ENCODE results near the gene KLHDC1. TPM values are rescaled to one million over a fixed set of nuclear protein-coding genes. Genes with fewer than 3 reads are reported as not detected.
"Not testable (repeated sequence)": the region's sequence is repeated elsewhere in the genome, so short reads cannot be mapped to it uniquely, and the experiment has no call there.

The KLHDC1 gene
- total and polyA plus RNA-seq, 4 donors: 0.36 to 4.1 (median 2.5) TPM

GRCh38 chr14:49691031-49691430 is 1.9 kb upstream of the KLHDC1 start:
- peaks cover 0 to 22% (median 10%) of the 10 kb centered on the region in 4 donors for H3K4me1 ChIP-seq (ENCODE audit: control insufficient read depth in 4 of 4, insufficient read depth in 4 of 4, low read length in 3 of 4)
- H3K27me3 ChIP-seq (ENCODE audit: control insufficient read depth in 4 of 4, insufficient read depth in 4 of 4, low read length in 3 of 4): no peaks in the 10 kb centered on the region
- H3K36me3 ChIP-seq (ENCODE audit: control insufficient read depth in 4 of 4, insufficient read depth in 3 of 4, low read depth in 1 of 4, low read length in 3 of 4): no peaks in the 10 kb centered on the region
- H3K9ac ChIP-seq (ENCODE audit: low read depth in 1 of 2, low read length in 2 of 2): no peak overlapping the region
- no peak overlapping the region for H3K27ac ChIP-seq (ENCODE audit: low read depth in 1 of 2, low read length in 2 of 2)
- 75% methylated on average over 4 of the region's 4 CpGs for WGBS
- no peak for DNase-seq (ENCODE audit: low spot score)
- no peaks in the 10 kb centered on the region for H3K9me3 ChIP-seq (ENCODE audit: control insufficient read depth in 4 of 4, low read length in 3 of 4)
- TF ChIP-seq JUND (IDR thresholded peaks at IDR 0.05): no peak
- TF ChIP-seq EGR1 (IDR thresholded peaks at IDR 0.05; ENCODE audit: low read depth in 2 of 2): no peak
- TF ChIP-seq GABPA (IDR thresholded peaks at IDR 0.05 in 1 of 2, conservative IDR thresholded peaks at IDR 0.05 in 1 of 2): no peak
- no peak for TF ChIP-seq HNF4A (conservative IDR thresholded peaks at IDR 0.05)
- no peak for TF ChIP-seq RAD21 (IDR thresholded peaks at IDR 0.05)
- no peak for TF ChIP-seq YY1 (IDR thresholded peaks at IDR 0.05)
- no peak for TF ChIP-seq FOXA2 (IDR thresholded peaks at IDR 0.05)
- no peak for TF ChIP-seq FOXA1 (IDR thresholded peaks at IDR 0.05)
- no peak for TF ChIP-seq ATF3 (IDR thresholded peaks at IDR 0.05)
- no peak for TF ChIP-seq RXRA (IDR thresholded peaks at IDR 0.05)
- TF ChIP-seq SP1 (IDR thresholded peaks at IDR 0.05): no peak
- TF ChIP-seq HNF4G (IDR thresholded peaks at IDR 0.05): no peak
- TF ChIP-seq ZBTB33 (IDR thresholded peaks at IDR 0.05): no peak
- no peak for TF ChIP-seq NR2F2 (IDR thresholded peaks at IDR 0.05)
- TF ChIP-seq MAX (IDR thresholded peaks at IDR 0.05): no peak
- no peak overlapping the region for H3K4me3 ChIP-seq (ENCODE audit: low read depth in 1 of 3, low read length in 3 of 3)

- no peaks in the 10 kb centered on the region for H3K36me3 ChIP-seq (ENCODE audit: control insufficient read depth in 4 of 4, insufficient read depth in 3 of 4, low read depth in 1 of 4, low read length in 3 of 4)
- peak overlapping the region; percentile 93 to 97 for H3K27ac ChIP-seq (ENCODE audit: low read depth in 1 of 2, low read length in 2 of 2)
- peaks cover 0 to 22% (median 10%) of the 10 kb centered on the region in 4 donors for H3K4me1 ChIP-seq (ENCODE audit: control insufficient read depth in 4 of 4, insufficient read depth in 4 of 4, low read length in 3 of 4)
- no peak for DNase-seq (ENCODE audit: low spot score)
- peak overlapping the region; percentile 65 to 83 for H3K9ac ChIP-seq (ENCODE audit: low read depth in 1 of 2, low read length in 2 of 2)
- 31% methylated on average over 6 of the region's 6 CpGs for WGBS
- peak overlapping the region; percentile 69 to 93 (median 87) for H3K4me3 ChIP-seq (ENCODE audit: low read depth in 1 of 3, low read length in 3 of 3)
- TF ChIP-seq GABPA (IDR thresholded peaks at IDR 0.05 in 1 of 2, conservative IDR thresholded peaks at IDR 0.05 in 1 of 2) (no peak), FOXA1 (IDR thresholded peaks at IDR 0.05) (no peak), YY1 (IDR thresholded peaks at IDR 0.05) (no peak)
- no peaks in the 10 kb centered on the region for H3K27me3 ChIP-seq (ENCODE audit: control insufficient read depth in 4 of 4, insufficient read depth in 4 of 4, low read length in 3 of 4)
- H3K9me3 ChIP-seq (ENCODE audit: control insufficient read depth in 4 of 4, low read length in 3 of 4): no peaks in the 10 kb centered on the region
These were observed 645 bp upstream of the KLHDC1 start for GRCh38 chr14:49692193-49692757.

GRCh38 chr14:49693735-49694124 is 810 bp downstream of the KLHDC1 start:
- H3K4me1 ChIP-seq (ENCODE audit: control insufficient read depth in 4 of 4, insufficient read depth in 4 of 4, low read length in 3 of 4): peaks cover 0 to 16% (median 7%) of the 10 kb centered on the region in 4 donors
- H3K4me3 ChIP-seq (ENCODE audit: low read depth in 1 of 3, low read length in 3 of 3): peak overlapping the region; percentile 29 to 93 (median 69)
- H3K27me3 ChIP-seq (ENCODE audit: control insufficient read depth in 4 of 4, insufficient read depth in 4 of 4, low read length in 3 of 4); H3K9me3 ChIP-seq (ENCODE audit: control insufficient read depth in 4 of 4, low read length in 3 of 4); H3K27ac ChIP-seq (ENCODE audit: low read depth in 1 of 2, low read length in 2 of 2); H3K36me3 ChIP-seq (ENCODE audit: control insufficient read depth in 4 of 4, insufficient read depth in 3 of 4, low read depth in 1 of 4, low read length in 3 of 4); DNase-seq (ENCODE audit: low spot score); H3K9ac ChIP-seq (ENCODE audit: low read depth in 1 of 2, low read length in 2 of 2): not testable (repeated sequence)
- WGBS: 19% methylated on average over 13 of the region's 13 CpGs

All from liver (tissue), 9 donors.